Measurements from ENCODE around the gene PRKCI.

Gene PRKCI

GRCh38 chr3:170352936-170353335, 130.7 kb downstream of the PRKCI start:
- H3K9me2 ChIP-seq (replicated peaks; ENCODE audit: control insufficient read depth, low read length), result no peaks in the 10 kb centered on the region
- no peak for TF ChIP-seq EZH2phosphoT487 (IDR thresholded peaks at IDR 0.05; ENCODE audit: borderline replicate concordance, low read length)
- TF ChIP-seq CTCF (IDR thresholded peaks at IDR 0.05; ENCODE audit: low read depth, low read length, poor library complexity, severe bottlenecking), result no peak
- H3K36me3 ChIP-seq (ENCODE audit: control insufficient read depth, low read length), result peaks cover 4% of the 10 kb centered on the region; the same call in 1 of the 2 replicates
- no peaks in the 10 kb centered on the region for H4K20me1 ChIP-seq (ENCODE audit: control insufficient read depth, insufficient read depth, low read depth, low read length)
- no peaks in the 10 kb centered on the region for H3K9me3 ChIP-seq (ENCODE audit: control insufficient read depth, insufficient read depth, low read length)
- peaks cover 4% of the 10 kb centered on the region for H3K79me2 ChIP-seq (ENCODE audit: control insufficient read depth, low read length)
- H3K27me3 ChIP-seq (ENCODE audit: control insufficient read depth, low read length), result no peaks in the 10 kb centered on the region
- H3K4me3 ChIP-seq (ENCODE audit: low read length), result peak overlapping the region; percentile 1
- 0 out of 2 replicates have a peak overlapping the region, but pooled peaks have one; percentile 2 for H3K27ac ChIP-seq (ENCODE audit: low read depth, low read length)
- peak overlapping the region; percentile 44 for H3K4me2 ChIP-seq (ENCODE audit: low read length)
- H3K4me1 ChIP-seq (ENCODE audit: control insufficient read depth, low read length), result peaks cover 78% of the 10 kb centered on the region
- peaks cover 30% of the 10 kb centered on the region for H3F3A ChIP-seq (ENCODE audit: control insufficient read depth, insufficient read depth)

GRCh38 chr3:170353485-170353884, 131.3 kb downstream of the PRKCI start:
- Histone ChIP-seq H3K9me3 (ENCODE audit: control insufficient read depth, insufficient read depth, low read length) (no peaks in the 10 kb centered on the region), H3K36me3 (ENCODE audit: control insufficient read depth, low read length) (peaks cover 5% of the 10 kb centered on the region; the same call in 1 of the 2 replicates), H3K27ac (ENCODE audit: low read depth, low read length) (no peak overlapping the region), H4K20me1 (ENCODE audit: control insufficient read depth, insufficient read depth, low read depth, low read length) (no peaks in the 10 kb centered on the region), H3K4me3 (ENCODE audit: low read length) (peak overlapping the region; percentile 1; the same call in 1 of the 2 replicates), H3K4me2 (ENCODE audit: low read length) (peak overlapping the region; percentile 44), H3K9me2 (replicated peaks; ENCODE audit: control insufficient read depth, low read length) (no peaks in the 10 kb centered on the region), H3F3A (ENCODE audit: control insufficient read depth, insufficient read depth) (peaks cover 30% of the 10 kb centered on the region), H3K27me3 (ENCODE audit: control insufficient read depth, low read length) (no peaks in the 10 kb centered on the region), H3K79me2 (ENCODE audit: control insufficient read depth, low read length) (peaks cover 9% of the 10 kb centered on the region), H3K4me1 (ENCODE audit: control insufficient read depth, low read length) (peaks cover 73% of the 10 kb centered on the region)
- TF ChIP-seq EZH2phosphoT487 (IDR thresholded peaks at IDR 0.05; ENCODE audit: borderline replicate concordance, low read length), result no peak
- no peak for TF ChIP-seq CTCF (IDR thresholded peaks at IDR 0.05; ENCODE audit: low read depth, low read length, poor library complexity, severe bottlenecking)

- TF ChIP-seq EZH2phosphoT487 (IDR thresholded peaks at IDR 0.05; ENCODE audit: borderline replicate concordance, low read length), result no peak
- no peak for TF ChIP-seq CTCF (IDR thresholded peaks at IDR 0.05; ENCODE audit: low read depth, low read length, poor library complexity, severe bottlenecking)
- Histone ChIP-seq H3K27ac (ENCODE audit: low read depth, low read length) (peak overlapping the region; percentile 92), H3K4me3 (ENCODE audit: low read length) (no peak overlapping the region), H3K4me1 (ENCODE audit: control insufficient read depth, low read length) (peaks cover 73% of the 10 kb centered on the region), H3K4me2 (ENCODE audit: low read length) (peak overlapping the region; percentile 2; the same call in 1 of the 2 replicates), H4K20me1 (ENCODE audit: control insufficient read depth, insufficient read depth, low read depth, low read length) (no peaks in the 10 kb centered on the region), H3K36me3 (ENCODE audit: control insufficient read depth, low read length) (peaks cover 17% of the 10 kb centered on the region), H3K27me3 (ENCODE audit: control insufficient read depth, low read length) (no peaks in the 10 kb centered on the region), H3K79me2 (ENCODE audit: control insufficient read depth, low read length) (peaks cover 22% of the 10 kb centered on the region), H3F3A (ENCODE audit: control insufficient read depth, insufficient read depth) (peaks cover 30% of the 10 kb centered on the region), H3K9me3 (ENCODE audit: control insufficient read depth, insufficient read depth, low read length) (no peaks in the 10 kb centered on the region), H3K9me2 (replicated peaks; ENCODE audit: control insufficient read depth, low read length) (no peaks in the 10 kb centered on the region)
Observed at GRCh38 chr3:170354760-170355159, 132.5 kb downstream of the PRKCI start.
